H1 (cell line): ENCODE data around the gene ADGRB2.

Experiments used
- ATF2 ChIP-seq: IDR thresholded peaks from 2 replicates; pipeline ENCODE4 v1.6.1; 2012; ENCODE audit warnings: low read length, inconsistent platforms
- EP300 ChIP-seq, 2 experiments: IDR thresholded peaks; 1 replicate in 1 of 2; 2 replicates in 1 of 2; pipeline ENCODE4 v1.6.1; 2011 to 2012; ENCODE audit warnings: low read depth in 2 of 2, low read length in 2 of 2, mild to moderate bottlenecking in 2 of 2, borderline replicate concordance in 1 of 2, inconsistent platforms in 1 of 2, moderate library complexity in 1 of 2
- EZH2 ChIP-seq: fragments of 200-600 bp; sonication (generic); IDR thresholded peaks from 2 replicates; pipeline ENCODE4 v1.7.1; 2012; ENCODE audit warnings: low read depth, mild to moderate bottlenecking, moderate library complexity, low read length, inconsistent platforms; ENCODE audit not compliant: severe bottlenecking
- HDAC6 ChIP-seq: IDR thresholded peaks from one replicate; pipeline ENCODE4 v1.7.1; 2012; ENCODE audit warnings: low read depth, mild to moderate bottlenecking, inconsistent platforms, low read length, moderate library complexity
- MAFK ChIP-seq: IDR thresholded peaks from 2 replicates; pipeline ENCODE4 v1.6.1; 2012; ENCODE audit warnings: low read depth, mild to moderate bottlenecking, improper control_type of control experiment, low read length
- MAX ChIP-seq: IDR thresholded peaks from 2 replicates; pipeline ENCODE4 v1.6.1; 2012; ENCODE audit warnings: inconsistent platforms
- POLR2A ChIP-seq, 2 experiments: IDR thresholded peaks; 1 replicate in 1 of 2; 2 replicates in 1 of 2; pipeline ENCODE4 v1.6.1; 2011; ENCODE audit warnings: low read depth in 2 of 2, low read length in 2 of 2, mild to moderate bottlenecking in 2 of 2; ENCODE audit errors: control extremely low read depth in 1 of 2
- SP2 ChIP-seq: IDR thresholded peaks from 2 replicates; pipeline ENCODE4 v1.6.1; 2012; ENCODE audit warnings: mild to moderate bottlenecking, low read length, inconsistent platforms
- TF ChIP-seq, protein P1 (sequence below), 3 experiments: IDR thresholded peaks; 1 replicate in 2 of 3; 2 replicates in 1 of 3; pipeline versions ENCODE4 v1.5.1 to v1.6.1; 2011; ENCODE audit warnings: low read length in 3 of 3, mild to moderate bottlenecking in 3 of 3, inconsistent platforms in 2 of 3, low read depth in 1 of 3, moderate library complexity in 1 of 3; ENCODE audit not compliant: insufficient read depth in 1 of 3; ENCODE audit errors: control extremely low read depth in 1 of 3

GRCh38 chr1:31712068-31712467 lies 52.1 kb downstream of the ADGRB2 start:
- no peak for TF ChIP-seq MAFK
- TF ChIP-seq, protein P1, sequence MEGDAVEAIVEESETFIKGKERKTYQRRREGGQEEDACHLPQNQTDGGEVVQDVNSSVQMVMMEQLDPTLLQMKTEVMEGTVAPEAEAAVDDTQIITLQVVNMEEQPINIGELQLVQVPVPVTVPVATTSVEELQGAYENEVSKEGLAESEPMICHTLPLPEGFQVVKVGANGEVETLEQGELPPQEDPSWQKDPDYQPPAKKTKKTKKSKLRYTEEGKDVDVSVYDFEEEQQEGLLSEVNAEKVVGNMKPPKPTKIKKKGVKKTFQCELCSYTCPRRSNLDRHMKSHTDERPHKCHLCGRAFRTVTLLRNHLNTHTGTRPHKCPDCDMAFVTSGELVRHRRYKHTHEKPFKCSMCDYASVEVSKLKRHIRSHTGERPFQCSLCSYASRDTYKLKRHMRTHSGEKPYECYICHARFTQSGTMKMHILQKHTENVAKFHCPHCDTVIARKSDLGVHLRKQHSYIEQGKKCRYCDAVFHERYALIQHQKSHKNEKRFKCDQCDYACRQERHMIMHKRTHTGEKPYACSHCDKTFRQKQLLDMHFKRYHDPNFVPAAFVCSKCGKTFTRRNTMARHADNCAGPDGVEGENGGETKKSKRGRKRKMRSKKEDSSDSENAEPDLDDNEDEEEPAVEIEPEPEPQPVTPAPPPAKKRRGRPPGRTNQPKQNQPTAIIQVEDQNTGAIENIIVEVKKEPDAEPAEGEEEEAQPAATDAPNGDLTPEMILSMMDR (IDR thresholded peaks at IDR 0.05; ENCODE audit: control extremely low read depth in 1 of 3, insufficient read depth in 1 of 3, low read depth in 1 of 3, low read length in 3 of 3) = no peak
- TF ChIP-seq EZH2 = no peak
- TF ChIP-seq SP2 = no peak
- TF ChIP-seq POLR2A (IDR thresholded peaks at IDR 0.05; ENCODE audit: control extremely low read depth in 1 of 2, low read depth in 2 of 2, low read length in 2 of 2) = no peak
- no peak for TF ChIP-seq HDAC6
- TF ChIP-seq ATF2 = no peak
- no peak for TF ChIP-seq EP300 (IDR thresholded peaks at IDR 0.05; ENCODE audit: borderline replicate concordance in 1 of 2, low read depth in 2 of 2, low read length in 2 of 2)
- no peak for TF ChIP-seq MAX
